Panc1 (cell line): ENCODE data around the gene XIST. TPM values are rescaled to one million over a fixed set of nuclear protein-coding genes. Genes with fewer than 3 reads are reported as not detected.

ENCODE experiments used
- ATAC-seq: fragments of 200-7000 bp; cut with Tn5 transposase; 2 replicates; pipeline ENCODE4 v1.9.1; 2020; ENCODE audit warnings: mild to moderate bottlenecking, moderate library complexity
- BruUV-seq: library from RNA; stranded (reverse); fragments of 400-500 nt; replicated peaks from 2 replicates; lab custom pipeline; 2021; lab: Mats Ljungman, UMichigan
- CTCF ChIA-PET: fragments of 300-600 bp; sonication (Branson Sonifier 250); formaldehyde crosslinking; loops from one replicate; lab custom pipeline; 2022; ENCODE audit warnings: antibody characterized with exemption; lab: Charles Lee
- POLR2A ChIA-PET: fragments of 300-600 bp; sonication (Branson Sonifier 250); formaldehyde crosslinking; loops from one replicate; lab custom pipeline; 2022; ENCODE audit warnings: antibody characterized with exemption; lab: Charles Lee
- DNase-seq: peaks from one replicate; pipeline ENCODE4 v3.0.0-alpha.2; 2010; ENCODE audit warnings: low read depth, low spot score
- H3K27ac ChIP-seq: 2 replicates; pipeline ENCODE4 v1.5.1; 2011; ENCODE audit warnings: mild to moderate bottlenecking, low read length, inconsistent platforms
- H3K27me3 ChIP-seq: fragments of 200-500 bp; sonication (Bioruptor generic); 2 replicates; pipeline ENCODE4 v1.6.0; 2014; ENCODE audit warnings: low read length, inconsistent platforms; ENCODE audit not compliant: control insufficient read depth, insufficient read depth
- H3K36me3 ChIP-seq: fragments of 200-500 bp; sonication (Bioruptor generic); 2 replicates; pipeline ENCODE4 v1.5.1; 2014; ENCODE audit warnings: inconsistent platforms, mild to moderate bottlenecking, low read length, moderate library complexity; ENCODE audit not compliant: control insufficient read depth, insufficient read depth
- H3K4me1 ChIP-seq: 2 replicates; pipeline ENCODE4 v1.5.1; 2011; ENCODE audit warnings: inconsistent platforms, mild to moderate bottlenecking, low read length, moderate library complexity; ENCODE audit not compliant: control insufficient read depth, insufficient read depth
- H3K4me3 ChIP-seq, 2 experiments: 2 replicates each; pipeline ENCODE4 v1.5.1; 2011 to 2012; ENCODE audit warnings: low read depth in 2 of 2, low read length in 2 of 2, mild to moderate bottlenecking in 2 of 2, inconsistent platforms in 1 of 2, moderate library complexity in 1 of 2
- H3K9me3 ChIP-seq: fragments of 200-500 bp; sonication (Bioruptor generic); 2 replicates; pipeline ENCODE4 v1.5.1; 2014; ENCODE audit warnings: low read depth, mild to moderate bottlenecking, inconsistent platforms, low read length, moderate library complexity; ENCODE audit not compliant: control insufficient read depth, insufficient read depth
- POLR2AphosphoS5 ChIP-seq: IDR thresholded peaks from 2 replicates; pipeline ENCODE4 v1.6.1; 2012; ENCODE audit warnings: mild to moderate bottlenecking, low read depth, low read length, moderate library complexity
- SIN3A ChIP-seq: IDR thresholded peaks from 2 replicates; pipeline ENCODE4 v1.6.1; 2012; ENCODE audit warnings: low read depth, mild to moderate bottlenecking, low read length, moderate library complexity, borderline replicate concordance; ENCODE audit not compliant: insufficient read depth
- TCF7L2 ChIP-seq: IDR thresholded peaks from 2 replicates; pipeline ENCODE4 v1.6.1; 2011; ENCODE audit warnings: mild to moderate bottlenecking, low read depth, low read length, inconsistent platforms
- in situ Hi-C: cut with HindIII; loops from 2 replicates; pipeline ENCODE4 v1.10.0; 2016; ENCODE audit warnings: low sequenced_read_pairs, low pct_unique_long_range_greater_than_20kb
- intact Hi-C: fragments of 100-400 bp; cut with micrococcal nuclease; formaldehyde crosslinking; loops from one replicate; pipeline ENCODE4 v1.10.0; 2022; ENCODE audit not compliant: unreplicated experiment
- total RNA-seq: library from RNA; stranded (reverse); gene quantifications from one replicate; pipeline ENCODE4 v1.2.1, GENCODE V29; 2021; ENCODE audit not compliant: unreplicated experiment
- TF ChIP-seq, protein P1 (sequence below): fragments of 450-650 bp; IDR thresholded peaks from 2 replicates; pipeline ENCODE4 v1.5.1; 2017; ENCODE audit warnings: mild to moderate bottlenecking
- TF ChIP-seq, protein P2 (sequence below), 2 experiments: IDR thresholded peaks; 2 replicates each; pipeline ENCODE4 v1.6.1; 2011 to 2012; ENCODE audit warnings: low read depth in 2 of 2, control low read depth in 1 of 2, low read length in 1 of 2, mild to moderate bottlenecking in 1 of 2, moderate library complexity in 1 of 2; ENCODE audit not compliant: insufficient read depth in 1 of 2

Gene XIST
- total RNA-seq, 1 experiment from 2014 or later = 0.64 TPM

DNA sequence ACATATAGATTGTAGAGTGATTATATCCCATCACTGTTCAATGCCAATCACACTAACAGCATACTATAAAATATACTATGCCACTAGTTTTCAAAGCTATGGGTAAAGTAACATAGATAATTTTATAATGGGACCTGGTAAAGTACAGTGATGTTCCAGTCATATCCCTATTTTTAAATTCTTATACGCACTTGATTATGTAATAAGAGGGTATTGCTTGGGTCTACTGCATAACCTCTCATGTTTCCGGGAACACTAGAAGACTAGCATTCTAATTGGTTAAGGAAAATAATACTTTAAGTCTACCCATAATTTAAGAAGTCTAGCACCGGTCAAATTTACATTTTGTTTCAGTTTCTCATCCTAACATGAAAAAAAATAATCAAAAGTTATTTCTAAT lies 14.4 kb downstream of the XIST start:
- no peaks in the 10 kb centered on the region for H3K9me3 ChIP-seq
- H3K4me3 ChIP-seq = no peak overlapping the region
- ATAC-seq (no peak), DNase-seq (no peak)
- no peaks in the 10 kb centered on the region for H3K36me3 ChIP-seq
- no peaks in the 10 kb centered on the region for H3K4me1 ChIP-seq
- ChIA-PET POLR2A (no interaction called here), CTCF (no interaction called here)
- TF ChIP-seq POLR2AphosphoS5 = no peak
- TF ChIP-seq TCF7L2 = no peak
- TF ChIP-seq SIN3A = no peak
- TF ChIP-seq, protein P1, sequence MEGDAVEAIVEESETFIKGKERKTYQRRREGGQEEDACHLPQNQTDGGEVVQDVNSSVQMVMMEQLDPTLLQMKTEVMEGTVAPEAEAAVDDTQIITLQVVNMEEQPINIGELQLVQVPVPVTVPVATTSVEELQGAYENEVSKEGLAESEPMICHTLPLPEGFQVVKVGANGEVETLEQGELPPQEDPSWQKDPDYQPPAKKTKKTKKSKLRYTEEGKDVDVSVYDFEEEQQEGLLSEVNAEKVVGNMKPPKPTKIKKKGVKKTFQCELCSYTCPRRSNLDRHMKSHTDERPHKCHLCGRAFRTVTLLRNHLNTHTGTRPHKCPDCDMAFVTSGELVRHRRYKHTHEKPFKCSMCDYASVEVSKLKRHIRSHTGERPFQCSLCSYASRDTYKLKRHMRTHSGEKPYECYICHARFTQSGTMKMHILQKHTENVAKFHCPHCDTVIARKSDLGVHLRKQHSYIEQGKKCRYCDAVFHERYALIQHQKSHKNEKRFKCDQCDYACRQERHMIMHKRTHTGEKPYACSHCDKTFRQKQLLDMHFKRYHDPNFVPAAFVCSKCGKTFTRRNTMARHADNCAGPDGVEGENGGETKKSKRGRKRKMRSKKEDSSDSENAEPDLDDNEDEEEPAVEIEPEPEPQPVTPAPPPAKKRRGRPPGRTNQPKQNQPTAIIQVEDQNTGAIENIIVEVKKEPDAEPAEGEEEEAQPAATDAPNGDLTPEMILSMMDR = no peak
- TF ChIP-seq, protein P2, sequence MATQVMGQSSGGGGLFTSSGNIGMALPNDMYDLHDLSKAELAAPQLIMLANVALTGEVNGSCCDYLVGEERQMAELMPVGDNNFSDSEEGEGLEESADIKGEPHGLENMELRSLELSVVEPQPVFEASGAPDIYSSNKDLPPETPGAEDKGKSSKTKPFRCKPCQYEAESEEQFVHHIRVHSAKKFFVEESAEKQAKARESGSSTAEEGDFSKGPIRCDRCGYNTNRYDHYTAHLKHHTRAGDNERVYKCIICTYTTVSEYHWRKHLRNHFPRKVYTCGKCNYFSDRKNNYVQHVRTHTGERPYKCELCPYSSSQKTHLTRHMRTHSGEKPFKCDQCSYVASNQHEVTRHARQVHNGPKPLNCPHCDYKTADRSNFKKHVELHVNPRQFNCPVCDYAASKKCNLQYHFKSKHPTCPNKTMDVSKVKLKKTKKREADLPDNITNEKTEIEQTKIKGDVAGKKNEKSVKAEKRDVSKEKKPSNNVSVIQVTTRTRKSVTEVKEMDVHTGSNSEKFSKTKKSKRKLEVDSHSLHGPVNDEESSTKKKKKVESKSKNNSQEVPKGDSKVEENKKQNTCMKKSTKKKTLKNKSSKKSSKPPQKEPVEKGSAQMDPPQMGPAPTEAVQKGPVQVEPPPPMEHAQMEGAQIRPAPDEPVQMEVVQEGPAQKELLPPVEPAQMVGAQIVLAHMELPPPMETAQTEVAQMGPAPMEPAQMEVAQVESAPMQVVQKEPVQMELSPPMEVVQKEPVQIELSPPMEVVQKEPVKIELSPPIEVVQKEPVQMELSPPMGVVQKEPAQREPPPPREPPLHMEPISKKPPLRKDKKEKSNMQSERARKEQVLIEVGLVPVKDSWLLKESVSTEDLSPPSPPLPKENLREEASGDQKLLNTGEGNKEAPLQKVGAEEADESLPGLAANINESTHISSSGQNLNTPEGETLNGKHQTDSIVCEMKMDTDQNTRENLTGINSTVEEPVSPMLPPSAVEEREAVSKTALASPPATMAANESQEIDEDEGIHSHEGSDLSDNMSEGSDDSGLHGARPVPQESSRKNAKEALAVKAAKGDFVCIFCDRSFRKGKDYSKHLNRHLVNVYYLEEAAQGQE (IDR thresholded peaks at IDR 0.05; ENCODE audit: insufficient read depth in 1 of 2, low read depth in 2 of 2, low read length in 1 of 2) = no peak
- H3K27ac ChIP-seq = no peak overlapping the region
- in situ Hi-C loops (no loop called here), intact Hi-C loops (no loop called here)
- no TSS peak for BruUV-seq
- H3K27me3 ChIP-seq = peaks cover 4% of the 10 kb centered on the region; the same call in 1 of the 2 replicates

DNA sequence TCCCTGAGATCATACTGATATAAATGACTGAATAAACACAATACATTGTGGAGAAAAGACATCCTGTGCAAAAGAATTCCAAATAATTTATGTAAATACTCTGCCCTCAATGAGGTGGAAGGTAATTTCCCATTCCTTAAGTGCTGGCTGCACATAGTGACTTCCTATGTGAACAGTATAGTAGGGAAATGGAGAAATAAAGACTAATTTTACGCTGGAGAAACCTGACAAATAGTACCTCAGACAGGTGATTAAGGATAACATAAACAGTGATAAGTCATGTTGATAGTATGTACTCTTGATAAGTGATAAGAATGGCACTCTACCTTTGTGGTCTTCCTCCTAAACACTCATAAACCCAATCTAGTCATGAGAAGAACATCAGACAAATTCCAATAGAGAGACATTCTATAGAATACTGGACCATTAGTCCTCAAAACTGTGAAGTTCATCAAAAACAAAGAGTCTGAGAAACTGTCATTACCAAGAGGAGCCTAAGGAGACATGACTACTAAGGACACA lies 15.5 kb downstream of the XIST start:
- in situ Hi-C loops = no loop called here
- DNase-seq (no peak), ATAC-seq (no peak)
- intact Hi-C loops = no loop called here
- CTCF ChIA-PET = no interaction called here
- TF ChIP-seq SIN3A = no peak
- no peak for TF ChIP-seq TCF7L2
- TF ChIP-seq, protein P2 (IDR thresholded peaks at IDR 0.05; ENCODE audit: insufficient read depth in 1 of 2, low read depth in 2 of 2, low read length in 1 of 2) = no peak
- TF ChIP-seq, protein P1 = no peak
- TF ChIP-seq POLR2AphosphoS5 = no peak
- Histone ChIP-seq H3K4me1 (no peaks in the 10 kb centered on the region), H3K27me3 (peaks cover 4% of the 10 kb centered on the region; the same call in 1 of the 2 replicates), H3K9me3 (no peaks in the 10 kb centered on the region), H3K4me3 (no peak overlapping the region), H3K27ac (no peak overlapping the region), H3K36me3 (no peaks in the 10 kb centered on the region)
- no TSS peak for BruUV-seq
- POLR2A ChIA-PET = no interaction called here
